GM23338 (cell line): ENCODE data around the gene DYSF.

Source experiments
- CREB1 ChIP-seq: fragments of 250-450 bp; sonication (Bioruptor Pico); IDR thresholded peaks from 2 replicates; pipeline ENCODE4 v1.5.0; 2020; ENCODE audit warnings: low read depth, mild to moderate bottlenecking, moderate library complexity
- EZH2 ChIP-seq: fragments of 200-600 bp; sonication (generic); IDR thresholded peaks from one replicate; pipeline ENCODE4 v1.8.0; 2017; ENCODE audit warnings: antibody characterized with exemption, mild to moderate bottlenecking, low read depth; ENCODE audit not compliant: unreplicated experiment
- EZH2phosphoT487 ChIP-seq: fragments of 200-600 bp; sonication (generic); IDR thresholded peaks from one replicate; pipeline ENCODE4 v1.8.1; 2018; ENCODE audit warnings: antibody characterized with exemption; ENCODE audit not compliant: unreplicated experiment
- JUNB ChIP-seq: IDR thresholded peaks from one replicate; pipeline ENCODE4 v1.6.1; 2016; ENCODE audit warnings: antibody characterized with exemption; ENCODE audit not compliant: unreplicated experiment
- NANOG ChIP-seq: IDR thresholded peaks from 2 replicates; pipeline ENCODE4 v1.6.1; 2016; ENCODE audit warnings: antibody characterized with exemption, borderline replicate concordance
- POLR2AphosphoS5 ChIP-seq: IDR thresholded peaks from 2 replicates; pipeline ENCODE4 v1.6.1; 2016; ENCODE audit warnings: antibody characterized with exemption, low read depth
- STAT1 ChIP-seq: IDR thresholded peaks from one replicate; pipeline ENCODE4 v1.6.1; 2016; ENCODE audit warnings: antibody characterized with exemption; ENCODE audit not compliant: unreplicated experiment
- ZNF114 ChIP-seq: fragments of 250-450 bp; sonication (Bioruptor Pico); IDR thresholded peaks from 2 replicates; pipeline ENCODE4 v1.5.0; 2020; ENCODE audit warnings: mild to moderate bottlenecking, moderate library complexity
- ZNF331 ChIP-seq: fragments of 250-450 bp; sonication (Bioruptor Pico); IDR thresholded peaks from 2 replicates; pipeline ENCODE4 v1.5.0; 2020; ENCODE audit warnings: low read depth, mild to moderate bottlenecking, moderate library complexity
- TF ChIP-seq, protein P1 (sequence below), 2 experiments: fragments of 200-600 bp in 1 of 2; sonication (generic) in 1 of 2; conservative IDR thresholded peaks; 2 replicates each; pipeline versions ENCODE4 v1.5.1 to v1.6.1; 2016 to 2017; ENCODE audit warnings: antibody characterized with exemption in 2 of 2, low read depth in 2 of 2, mild to moderate bottlenecking in 2 of 2, moderate library complexity in 1 of 2
- TF ChIP-seq, protein P2 (sequence below): IDR thresholded peaks from one replicate; pipeline ENCODE4 v1.6.1; 2018; ENCODE audit warnings: antibody characterized with exemption; ENCODE audit not compliant: unreplicated experiment
- TF ChIP-seq, protein P3 (sequence below): fragments of 250-450 bp; sonication (Bioruptor Pico); IDR thresholded peaks from 2 replicates; pipeline ENCODE4 v1.5.0; 2020; ENCODE audit warnings: mild to moderate bottlenecking, moderate library complexity
- TF ChIP-seq, protein P4 (sequence below): IDR thresholded peaks from 2 replicates; pipeline ENCODE4 v1.6.1; 2016; ENCODE audit warnings: antibody characterized with exemption

DNA sequence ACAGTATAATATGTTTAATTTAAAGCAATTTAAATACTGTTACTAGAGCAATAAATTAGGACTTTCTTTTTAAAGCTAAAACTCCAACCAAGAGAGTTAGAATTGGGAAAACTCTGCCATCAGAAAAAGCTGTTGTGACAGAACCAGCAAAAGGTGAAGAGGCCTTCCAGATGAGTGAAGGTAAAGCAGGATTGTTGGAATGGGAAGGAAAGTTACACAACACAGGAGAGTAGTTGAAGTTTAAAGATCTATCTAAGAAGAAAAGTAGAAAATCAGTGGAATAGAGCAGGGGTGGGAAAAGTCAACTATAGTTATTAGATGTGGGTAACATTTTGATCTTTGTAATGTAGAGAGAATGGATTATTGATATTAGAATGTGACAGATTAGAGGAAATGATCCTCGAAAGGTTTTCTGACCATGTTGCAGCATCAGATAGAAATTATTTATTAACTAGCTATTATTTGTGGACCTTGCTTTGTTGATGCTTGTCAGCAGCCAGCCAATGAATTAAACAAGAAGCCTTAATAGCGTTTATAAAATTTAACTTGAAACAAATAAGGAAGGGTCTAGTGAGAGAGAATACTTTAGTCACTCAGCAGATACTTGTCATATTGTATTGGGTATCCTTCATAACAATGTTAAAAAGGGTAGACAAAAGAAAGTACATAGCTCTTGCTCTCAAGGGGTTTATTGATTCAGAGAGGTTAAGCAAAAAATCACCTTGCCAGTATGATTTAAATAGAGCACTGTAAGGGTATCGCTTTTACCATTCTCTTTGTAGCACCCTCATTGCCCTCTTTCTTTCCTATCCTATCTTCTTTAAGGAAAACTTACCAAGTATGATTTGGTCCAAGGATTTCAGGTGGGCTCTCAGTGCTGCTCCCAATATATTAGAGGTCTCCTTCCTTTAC, 24.6 kb upstream of the DYSF start:
- TF ChIP-seq, protein P1, sequence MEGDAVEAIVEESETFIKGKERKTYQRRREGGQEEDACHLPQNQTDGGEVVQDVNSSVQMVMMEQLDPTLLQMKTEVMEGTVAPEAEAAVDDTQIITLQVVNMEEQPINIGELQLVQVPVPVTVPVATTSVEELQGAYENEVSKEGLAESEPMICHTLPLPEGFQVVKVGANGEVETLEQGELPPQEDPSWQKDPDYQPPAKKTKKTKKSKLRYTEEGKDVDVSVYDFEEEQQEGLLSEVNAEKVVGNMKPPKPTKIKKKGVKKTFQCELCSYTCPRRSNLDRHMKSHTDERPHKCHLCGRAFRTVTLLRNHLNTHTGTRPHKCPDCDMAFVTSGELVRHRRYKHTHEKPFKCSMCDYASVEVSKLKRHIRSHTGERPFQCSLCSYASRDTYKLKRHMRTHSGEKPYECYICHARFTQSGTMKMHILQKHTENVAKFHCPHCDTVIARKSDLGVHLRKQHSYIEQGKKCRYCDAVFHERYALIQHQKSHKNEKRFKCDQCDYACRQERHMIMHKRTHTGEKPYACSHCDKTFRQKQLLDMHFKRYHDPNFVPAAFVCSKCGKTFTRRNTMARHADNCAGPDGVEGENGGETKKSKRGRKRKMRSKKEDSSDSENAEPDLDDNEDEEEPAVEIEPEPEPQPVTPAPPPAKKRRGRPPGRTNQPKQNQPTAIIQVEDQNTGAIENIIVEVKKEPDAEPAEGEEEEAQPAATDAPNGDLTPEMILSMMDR (conservative IDR thresholded peaks at IDR 0.05; ENCODE audit: low read depth in 2 of 2): no peak
- TF ChIP-seq, protein P2, sequence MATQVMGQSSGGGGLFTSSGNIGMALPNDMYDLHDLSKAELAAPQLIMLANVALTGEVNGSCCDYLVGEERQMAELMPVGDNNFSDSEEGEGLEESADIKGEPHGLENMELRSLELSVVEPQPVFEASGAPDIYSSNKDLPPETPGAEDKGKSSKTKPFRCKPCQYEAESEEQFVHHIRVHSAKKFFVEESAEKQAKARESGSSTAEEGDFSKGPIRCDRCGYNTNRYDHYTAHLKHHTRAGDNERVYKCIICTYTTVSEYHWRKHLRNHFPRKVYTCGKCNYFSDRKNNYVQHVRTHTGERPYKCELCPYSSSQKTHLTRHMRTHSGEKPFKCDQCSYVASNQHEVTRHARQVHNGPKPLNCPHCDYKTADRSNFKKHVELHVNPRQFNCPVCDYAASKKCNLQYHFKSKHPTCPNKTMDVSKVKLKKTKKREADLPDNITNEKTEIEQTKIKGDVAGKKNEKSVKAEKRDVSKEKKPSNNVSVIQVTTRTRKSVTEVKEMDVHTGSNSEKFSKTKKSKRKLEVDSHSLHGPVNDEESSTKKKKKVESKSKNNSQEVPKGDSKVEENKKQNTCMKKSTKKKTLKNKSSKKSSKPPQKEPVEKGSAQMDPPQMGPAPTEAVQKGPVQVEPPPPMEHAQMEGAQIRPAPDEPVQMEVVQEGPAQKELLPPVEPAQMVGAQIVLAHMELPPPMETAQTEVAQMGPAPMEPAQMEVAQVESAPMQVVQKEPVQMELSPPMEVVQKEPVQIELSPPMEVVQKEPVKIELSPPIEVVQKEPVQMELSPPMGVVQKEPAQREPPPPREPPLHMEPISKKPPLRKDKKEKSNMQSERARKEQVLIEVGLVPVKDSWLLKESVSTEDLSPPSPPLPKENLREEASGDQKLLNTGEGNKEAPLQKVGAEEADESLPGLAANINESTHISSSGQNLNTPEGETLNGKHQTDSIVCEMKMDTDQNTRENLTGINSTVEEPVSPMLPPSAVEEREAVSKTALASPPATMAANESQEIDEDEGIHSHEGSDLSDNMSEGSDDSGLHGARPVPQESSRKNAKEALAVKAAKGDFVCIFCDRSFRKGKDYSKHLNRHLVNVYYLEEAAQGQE: no peak
- TF ChIP-seq CREB1 (CRISPR knock-in tag): no peak
- no peak for TF ChIP-seq POLR2AphosphoS5
- no peak for TF ChIP-seq EZH2
- no peak for TF ChIP-seq ZNF331
- TF ChIP-seq EZH2phosphoT487: no peak
- TF ChIP-seq ZNF114: no peak
- TF ChIP-seq NANOG: no peak
- TF ChIP-seq, protein P3, sequence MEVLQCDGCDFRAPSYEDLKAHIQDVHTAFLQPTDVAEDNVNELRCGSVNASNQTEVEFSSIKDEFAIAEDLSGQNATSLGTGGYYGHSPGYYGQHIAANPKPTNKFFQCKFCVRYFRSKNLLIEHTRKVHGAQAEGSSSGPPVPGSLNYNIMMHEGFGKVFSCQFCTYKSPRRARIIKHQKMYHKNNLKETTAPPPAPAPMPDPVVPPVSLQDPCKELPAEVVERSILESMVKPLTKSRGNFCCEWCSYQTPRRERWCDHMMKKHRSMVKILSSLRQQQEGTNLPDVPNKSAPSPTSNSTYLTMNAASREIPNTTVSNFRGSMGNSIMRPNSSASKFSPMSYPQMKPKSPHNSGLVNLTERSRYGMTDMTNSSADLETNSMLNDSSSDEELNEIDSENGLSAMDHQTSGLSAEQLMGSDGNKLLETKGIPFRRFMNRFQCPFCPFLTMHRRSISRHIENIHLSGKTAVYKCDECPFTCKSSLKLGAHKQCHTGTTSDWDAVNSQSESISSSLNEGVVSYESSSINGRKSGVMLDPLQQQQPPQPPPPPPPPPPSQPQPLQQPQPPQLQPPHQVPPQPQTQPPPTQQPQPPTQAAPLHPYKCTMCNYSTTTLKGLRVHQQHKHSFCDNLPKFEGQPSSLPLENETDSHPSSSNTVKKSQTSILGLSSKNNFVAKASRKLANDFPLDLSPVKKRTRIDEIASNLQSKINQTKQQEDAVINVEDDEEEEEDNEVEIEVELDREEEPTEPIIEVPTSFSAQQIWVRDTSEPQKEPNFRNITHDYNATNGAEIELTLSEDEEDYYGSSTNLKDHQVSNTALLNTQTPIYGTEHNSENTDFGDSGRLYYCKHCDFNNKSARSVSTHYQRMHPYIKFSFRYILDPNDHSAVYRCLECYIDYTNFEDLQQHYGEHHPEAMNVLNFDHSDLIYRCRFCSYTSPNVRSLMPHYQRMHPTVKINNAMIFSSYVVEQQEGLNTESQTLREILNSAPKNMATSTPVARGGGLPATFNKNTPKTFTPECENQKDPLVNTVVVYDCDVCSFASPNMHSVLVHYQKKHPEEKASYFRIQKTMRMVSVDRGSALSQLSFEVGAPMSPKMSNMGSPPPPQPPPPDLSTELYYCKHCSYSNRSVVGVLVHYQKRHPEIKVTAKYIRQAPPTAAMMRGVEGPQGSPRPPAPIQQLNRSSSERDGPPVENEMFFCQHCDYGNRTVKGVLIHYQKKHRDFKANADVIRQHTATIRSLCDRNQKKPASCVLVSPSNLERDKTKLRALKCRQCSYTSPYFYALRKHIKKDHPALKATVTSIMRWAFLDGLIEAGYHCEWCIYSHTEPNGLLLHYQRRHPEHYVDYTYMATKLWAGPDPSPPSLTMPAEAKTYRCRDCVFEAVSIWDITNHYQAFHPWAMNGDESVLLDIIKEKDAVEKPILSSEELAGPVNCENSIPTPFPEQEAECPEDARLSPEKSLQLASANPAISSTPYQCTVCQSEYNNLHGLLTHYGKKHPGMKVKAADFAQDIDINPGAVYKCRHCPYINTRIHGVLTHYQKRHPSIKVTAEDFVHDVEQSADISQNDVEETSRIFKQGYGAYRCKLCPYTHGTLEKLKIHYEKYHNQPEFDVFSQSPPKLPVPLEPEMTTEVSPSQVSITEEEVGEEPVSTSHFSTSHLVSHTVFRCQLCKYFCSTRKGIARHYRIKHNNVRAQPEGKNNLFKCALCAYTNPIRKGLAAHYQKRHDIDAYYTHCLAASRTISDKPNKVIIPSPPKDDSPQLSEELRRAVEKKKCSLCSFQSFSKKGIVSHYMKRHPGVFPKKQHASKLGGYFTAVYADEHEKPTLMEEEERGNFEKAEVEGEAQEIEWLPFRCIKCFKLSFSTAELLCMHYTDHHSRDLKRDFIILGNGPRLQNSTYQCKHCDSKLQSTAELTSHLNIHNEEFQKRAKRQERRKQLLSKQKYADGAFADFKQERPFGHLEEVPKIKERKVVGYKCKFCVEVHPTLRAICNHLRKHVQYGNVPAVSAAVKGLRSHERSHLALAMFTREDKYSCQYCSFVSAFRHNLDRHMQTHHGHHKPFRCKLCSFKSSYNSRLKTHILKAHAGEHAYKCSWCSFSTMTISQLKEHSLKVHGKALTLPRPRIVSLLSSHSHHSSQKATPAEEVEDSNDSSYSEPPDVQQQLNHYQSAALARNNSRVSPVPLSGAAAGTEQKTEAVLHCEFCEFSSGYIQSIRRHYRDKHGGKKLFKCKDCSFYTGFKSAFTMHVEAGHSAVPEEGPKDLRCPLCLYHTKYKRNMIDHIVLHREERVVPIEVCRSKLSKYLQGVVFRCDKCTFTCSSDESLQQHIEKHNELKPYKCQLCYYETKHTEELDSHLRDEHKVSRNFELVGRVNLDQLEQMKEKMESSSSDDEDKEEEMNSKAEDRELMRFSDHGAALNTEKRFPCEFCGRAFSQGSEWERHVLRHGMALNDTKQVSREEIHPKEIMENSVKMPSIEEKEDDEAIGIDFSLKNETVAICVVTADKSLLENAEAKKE (CRISPR knock-in tag): no peak
- TF ChIP-seq, protein P4, sequence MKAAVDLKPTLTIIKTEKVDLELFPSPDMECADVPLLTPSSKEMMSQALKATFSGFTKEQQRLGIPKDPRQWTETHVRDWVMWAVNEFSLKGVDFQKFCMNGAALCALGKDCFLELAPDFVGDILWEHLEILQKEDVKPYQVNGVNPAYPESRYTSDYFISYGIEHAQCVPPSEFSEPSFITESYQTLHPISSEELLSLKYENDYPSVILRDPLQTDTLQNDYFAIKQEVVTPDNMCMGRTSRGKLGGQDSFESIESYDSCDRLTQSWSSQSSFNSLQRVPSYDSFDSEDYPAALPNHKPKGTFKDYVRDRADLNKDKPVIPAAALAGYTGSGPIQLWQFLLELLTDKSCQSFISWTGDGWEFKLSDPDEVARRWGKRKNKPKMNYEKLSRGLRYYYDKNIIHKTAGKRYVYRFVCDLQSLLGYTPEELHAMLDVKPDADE: no peak
- no peak for TF ChIP-seq JUNB
- TF ChIP-seq STAT1: no peak
